H1 (cell line): ENCODE measurements around the gene MAPK9. TPM values are rescaled to one million over a fixed set of nuclear protein-coding genes. Genes with fewer than 3 reads are reported as not detected.

Experiments
- BACH1 ChIP-seq: IDR thresholded peaks from 2 replicates; pipeline ENCODE4 v1.6.1; 2012; ENCODE audit warnings: low read length, improper control_type of control experiment
- GTF2F1 ChIP-seq: IDR thresholded peaks from 2 replicates; pipeline ENCODE4 v1.6.1; 2012; ENCODE audit warnings: low read depth, low read length, improper control_type of control experiment, borderline replicate concordance
- polyA plus RNA-seq, 7 experiments: library from polyadenylated mRNA; depleted of rRNA in 3 of 7; stranded (reverse) in 5 of 7; unstranded in 2 of 7; fragments of >200 nt in 5 of 7; fragments of 200-250 nt in 2 of 7; gene quantifications; 1 replicate in 5 of 7; 2 replicates in 1 of 7; 4 replicates in 1 of 7; pipeline versions ENCODE4 v1.2.1 to v1.2.3, GENCODE V29; 2011 to 2013; ENCODE audit warnings: missing spikeins in 2 of 7, mixed read lengths in 2 of 7
- total RNA-seq: library from RNA; stranded (reverse); fragmentation: NEBNext Ultra II Directional; extraction: Animal tissue kit (Norgen Biotek cat#: 25700); gene quantifications from 2 replicates; pipeline ENCODE4 v1.2.1, GENCODE V29; 2021

The MAPK9 gene
- total and polyA plus RNA-seq, 2 of the 8 experiments (the other 6 are each of a cell fraction or from before 2014, with no cell fraction given): 22.3 to 43.7 TPM

DNA sequence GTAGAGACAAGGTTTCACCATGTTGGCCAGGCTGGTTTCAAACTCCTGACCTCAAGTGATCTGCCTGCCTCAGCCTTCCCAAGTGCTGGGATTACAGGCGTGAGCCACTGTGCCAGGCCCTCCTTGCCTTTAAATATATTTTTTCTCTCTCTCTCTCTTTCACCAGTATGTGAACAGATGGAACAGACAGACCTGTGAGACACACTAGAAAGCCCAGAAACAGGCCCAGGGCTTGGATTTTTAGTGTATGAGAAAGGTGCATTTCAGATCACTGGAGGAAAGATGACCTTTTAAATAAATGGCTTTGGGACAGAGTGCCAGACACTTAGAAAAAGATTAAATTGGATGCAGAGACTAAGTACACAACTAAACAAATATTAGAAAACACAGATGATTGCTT lies 86.0 kb downstream of the MAPK9 start (continued):
- no peak for TF ChIP-seq GTF2F1
- no peak for TF ChIP-seq BACH1
